ENCODE data around the gene GRHL1. TPM values are rescaled to one million over a fixed set of nuclear protein-coding genes. Genes with fewer than 3 reads are reported as not detected.
A peak's percentile ranks its signal among the peaks of the same experiment; 100 is the strongest.

GRHL1 gene
- total RNA-seq, 1 experiment from 2014 or later = 2.5 TPM

DNA sequence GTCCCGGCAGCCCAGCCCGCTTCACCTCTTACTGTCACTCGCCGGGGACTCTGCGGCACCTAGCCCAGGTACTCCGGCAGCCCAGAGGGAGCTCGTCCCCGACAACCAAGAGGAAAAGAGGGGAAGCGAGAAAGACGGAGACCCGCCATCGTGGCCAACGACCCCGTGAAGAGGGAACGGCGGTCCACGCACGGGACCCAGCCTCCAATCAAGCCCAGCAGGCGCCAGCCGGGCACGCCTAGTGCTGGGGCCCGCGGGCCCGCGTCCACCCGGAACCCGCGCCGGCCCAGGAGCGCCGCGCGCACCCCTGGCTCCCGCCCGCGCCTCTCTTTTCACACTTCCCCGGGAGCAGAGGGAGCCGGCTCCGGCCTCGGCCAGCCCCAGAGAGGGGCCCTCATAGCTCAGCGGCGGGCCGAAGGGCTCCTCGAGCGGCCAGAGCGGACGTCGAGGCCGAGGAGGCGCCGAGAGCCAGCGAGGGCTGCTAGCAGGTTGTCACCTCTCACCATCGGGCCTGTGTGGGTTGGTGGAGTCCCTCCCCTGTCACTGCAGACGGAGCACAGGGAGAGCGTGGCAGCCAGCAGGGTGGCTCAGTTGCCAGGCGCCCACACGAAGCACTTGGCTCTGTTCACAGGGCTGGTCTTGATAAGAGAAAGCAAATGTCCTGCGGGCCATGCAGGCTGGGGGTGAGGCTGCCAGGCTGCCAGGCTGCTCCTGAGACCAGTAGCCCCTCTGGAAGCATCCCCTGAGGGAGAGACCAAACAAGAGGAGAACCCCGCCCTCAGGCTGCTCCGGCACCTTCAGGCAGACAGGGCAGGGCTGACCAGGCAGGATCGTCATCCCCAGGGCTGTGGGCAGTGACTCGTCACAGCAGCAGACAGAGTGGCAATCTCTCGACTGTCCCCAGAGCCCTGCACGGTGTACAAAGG, 55.0 kb downstream of the GRHL1 start:
- Histone ChIP-seq H3K23ac (ENCODE audit: insufficient read length, low read depth, low read length) (no peak overlapping the region), H2BK5ac (ENCODE audit: insufficient read length, low read length) (no peak overlapping the region), H2BK120ac (ENCODE audit: low read depth, low read length, poor library complexity, severe bottlenecking) (no peak overlapping the region), H3K14ac (ENCODE audit: insufficient read depth, low read length) (peak overlapping the region; percentile 8; the same call in 1 of the 2 replicates), H4K5ac (ENCODE audit: insufficient read length, low read depth, low read length) (no peak overlapping the region), H2AK5ac (ENCODE audit: insufficient read length, low read length) (no peak overlapping the region), H2AFZ (ENCODE audit: low read length) (no peak overlapping the region), H4K20me1 (ENCODE audit: control insufficient read depth, insufficient read depth, insufficient read length) (no peaks in the 10 kb centered on the region), H3K4ac (ENCODE audit: low read depth, low read length) (no peak overlapping the region), H3K9me3 (ENCODE audit: control insufficient read depth, low read depth, low read length) (no peaks in the 10 kb centered on the region), H2BK12ac (ENCODE audit: insufficient read length, low read depth, low read length) (no peak overlapping the region), H3K18ac (ENCODE audit: insufficient read length, low read depth, low read length) (no peak overlapping the region), H3K27ac (ENCODE audit: insufficient read length, low read depth, low read length) (no peak overlapping the region), H3K79me2 (ENCODE audit: insufficient read depth, low read length) (no peaks in the 10 kb centered on the region), H3K9ac (ENCODE audit: extremely low read depth, insufficient read length, low read length) (no peak overlapping the region), H3K79me1 (ENCODE audit: insufficient read depth, low read depth, low read length, poor library complexity, severe bottlenecking) (no peaks in the 10 kb centered on the region), H3T11ph (ENCODE audit: low read length) (no peak overlapping the region), H3K23me2 (ENCODE audit: insufficient read length, low read depth, low read length, poor library complexity, severe bottlenecking) (no peaks in the 10 kb centered on the region), H2BK20ac (ENCODE audit: low read depth, low read length, poor library complexity, severe bottlenecking) (no peak overlapping the region), H4K8ac (replicated peaks; ENCODE audit: insufficient read length, low read depth, low read length) (no peak overlapping the region), H3K4me1 (ENCODE audit: insufficient read depth, low read length) (no peaks in the 10 kb centered on the region; the same call in 1 of the 2 replicates), H2BK15ac (ENCODE audit: low read depth, low read length) (no peak overlapping the region), H3K4me2 (ENCODE audit: insufficient read depth, insufficient read length, low read length) (no peak overlapping the region), H4K91ac (ENCODE audit: insufficient read length, low read depth, low read length) (no peak overlapping the region), H3K56ac (ENCODE audit: insufficient read length, low read depth, low read length) (no peak overlapping the region), H3K27me3 (ENCODE audit: insufficient read depth, low read length) (no peaks in the 10 kb centered on the region)
- Mint-ChIP-seq H3K27ac (no peak overlapping the region), H3K9me3 (no peaks in the 10 kb centered on the region), H3K4me3 (no peak overlapping the region), H3K4me1 (peaks cover 2 to 7% of the 10 kb centered on the region in 2 experiments), H3K27me3 (ENCODE audit: low read depth) (no peaks in the 10 kb centered on the region; the same call in 1 of the 2 replicates), H3K36me3 (ENCODE audit: insufficient read depth in 1 of 3, low read depth in 3 of 3) (no peaks in the 10 kb centered on the region)
- TF ChIP-seq, protein P1, sequence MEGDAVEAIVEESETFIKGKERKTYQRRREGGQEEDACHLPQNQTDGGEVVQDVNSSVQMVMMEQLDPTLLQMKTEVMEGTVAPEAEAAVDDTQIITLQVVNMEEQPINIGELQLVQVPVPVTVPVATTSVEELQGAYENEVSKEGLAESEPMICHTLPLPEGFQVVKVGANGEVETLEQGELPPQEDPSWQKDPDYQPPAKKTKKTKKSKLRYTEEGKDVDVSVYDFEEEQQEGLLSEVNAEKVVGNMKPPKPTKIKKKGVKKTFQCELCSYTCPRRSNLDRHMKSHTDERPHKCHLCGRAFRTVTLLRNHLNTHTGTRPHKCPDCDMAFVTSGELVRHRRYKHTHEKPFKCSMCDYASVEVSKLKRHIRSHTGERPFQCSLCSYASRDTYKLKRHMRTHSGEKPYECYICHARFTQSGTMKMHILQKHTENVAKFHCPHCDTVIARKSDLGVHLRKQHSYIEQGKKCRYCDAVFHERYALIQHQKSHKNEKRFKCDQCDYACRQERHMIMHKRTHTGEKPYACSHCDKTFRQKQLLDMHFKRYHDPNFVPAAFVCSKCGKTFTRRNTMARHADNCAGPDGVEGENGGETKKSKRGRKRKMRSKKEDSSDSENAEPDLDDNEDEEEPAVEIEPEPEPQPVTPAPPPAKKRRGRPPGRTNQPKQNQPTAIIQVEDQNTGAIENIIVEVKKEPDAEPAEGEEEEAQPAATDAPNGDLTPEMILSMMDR (conservative IDR thresholded peaks at IDR 0.05) = no peak
- WGBS (ENCODE audit: extremely low coverage, insufficient read length, low lambda C conversion rate) = no CpG with 5 or more reads among the region's 64 CpGs
- DNase-seq = no peak
